Neutrophil (primary cell): Measurements from ENCODE around the gene PTPRE.

Experiments used
- H3K27ac ChIP-seq: fragments of 200-600 bp; sonication (generic); 2 replicates; pipeline ENCODE4 v1.5.1; 2016; ENCODE audit warnings: mild to moderate bottlenecking, moderate library complexity
- H3K27me3 ChIP-seq: fragments of 200-600 bp; sonication (generic); 2 replicates; pipeline ENCODE4 v1.6.0; 2016; ENCODE audit warnings: mild to moderate bottlenecking
- H3K36me3 ChIP-seq: fragments of 200-600 bp; sonication (generic); 2 replicates; pipeline ENCODE4 v1.5.1; 2017
- H3K4me1 ChIP-seq, 2 experiments: fragments of 200-600 bp in 1 of 2; sonication (generic) in 1 of 2; 1 replicate in 1 of 2; 2 replicates in 1 of 2; pipeline versions ENCODE4 v1.5.1 to v1.6.1; 2013 to 2016; ENCODE audit warnings: low read depth in 1 of 2, low read length in 1 of 2, mild to moderate bottlenecking in 1 of 2, moderate library complexity in 1 of 2; ENCODE audit not compliant: control insufficient read depth in 1 of 2, insufficient read depth in 1 of 2
- H3K4me3 ChIP-seq, 2 experiments: fragments of 200-600 bp in 1 of 2; sonication (generic) in 1 of 2; 1 replicate in 1 of 2; 2 replicates in 1 of 2; pipeline ENCODE4 v1.5.1; 2013 to 2016; ENCODE audit warnings: low read depth in 1 of 2, low read length in 1 of 2, mild to moderate bottlenecking in 1 of 2, moderate library complexity in 1 of 2
- H3K9me3 ChIP-seq: fragments of 200-600 bp; sonication (generic); 2 replicates; pipeline ENCODE4 v1.5.1; 2016
- CTCF ChIP-seq: fragments of 200-600 bp; sonication (generic); IDR thresholded peaks from 2 replicates; pipeline ENCODE4 v1.5.1; 2016; ENCODE audit warnings: antibody characterized with exemption

Gene PTPRE

GRCh38 chr10:127896590-127896989 lies 10.3 kb upstream of the PTPRE start:
- Histone ChIP-seq H3K4me3 (no peak overlapping the region), H3K36me3 (no peaks in the 10 kb centered on the region), H3K4me1 (peaks cover 11 to 14% of the 10 kb centered on the region in 2 experiments), H3K9me3 (no peaks in the 10 kb centered on the region), H3K27me3 (no peaks in the 10 kb centered on the region), H3K27ac (no peak overlapping the region)
- TF ChIP-seq CTCF: no peak

GRCh38 chr10:127897177-127897576 lies 9.7 kb upstream of the PTPRE start:
- no peaks in the 10 kb centered on the region for H3K27me3 ChIP-seq
- H3K36me3 ChIP-seq: no peaks in the 10 kb centered on the region
- H3K27ac ChIP-seq: no peak overlapping the region
- no peak overlapping the region for H3K4me3 ChIP-seq
- no peak for TF ChIP-seq CTCF
- no peaks in the 10 kb centered on the region for H3K9me3 ChIP-seq
- peaks cover 11 to 14% of the 10 kb centered on the region in 2 experiments for H3K4me1 ChIP-seq

- Histone ChIP-seq H3K27me3 (no peaks in the 10 kb centered on the region), H3K4me3 (peak overlapping the region in 1 of 2 experiments; percentile 23), H3K27ac (peak overlapping the region; percentile 56), H3K9me3 (no peaks in the 10 kb centered on the region), H3K4me1 (peaks cover 11 to 14% of the 10 kb centered on the region in 2 experiments), H3K36me3 (no peaks in the 10 kb centered on the region)
- no peak for TF ChIP-seq CTCF
Observed at GRCh38 chr10:127899766-127900387, 7.0 kb upstream of the PTPRE start.

- H3K36me3 ChIP-seq: no peaks in the 10 kb centered on the region
- no peak overlapping the region for H3K27ac ChIP-seq
- H3K4me1 ChIP-seq: peaks cover 36 to 41% of the 10 kb centered on the region in 2 experiments
- H3K9me3 ChIP-seq: no peaks in the 10 kb centered on the region
- no peak for TF ChIP-seq CTCF
- peaks cover 8% of the 10 kb centered on the region for H3K27me3 ChIP-seq
- no peak overlapping the region for H3K4me3 ChIP-seq
Observed at GRCh38 chr10:127903789-127904188, 3.1 kb upstream of the PTPRE start.

GRCh38 chr10:127904311-127905000 lies 2.4 kb upstream of the PTPRE start:
- Histone ChIP-seq H3K9me3 (no peaks in the 10 kb centered on the region), H3K4me3 (no peak overlapping the region), H3K27ac (no peak overlapping the region), H3K36me3 (no peaks in the 10 kb centered on the region), H3K27me3 (peaks cover 8% of the 10 kb centered on the region), H3K4me1 (peaks cover 36 to 40% of the 10 kb centered on the region in 2 experiments)
- no peak for TF ChIP-seq CTCF
